ENCODE results near the gene ITFG1.
A peak's percentile ranks its signal among the peaks of the same experiment; 100 is the strongest.
"Not testable (repeated sequence)": the region's sequence is repeated elsewhere in the genome, so short reads cannot be mapped to it uniquely, and the experiment has no call there.

The ITFG1 gene

DNA sequence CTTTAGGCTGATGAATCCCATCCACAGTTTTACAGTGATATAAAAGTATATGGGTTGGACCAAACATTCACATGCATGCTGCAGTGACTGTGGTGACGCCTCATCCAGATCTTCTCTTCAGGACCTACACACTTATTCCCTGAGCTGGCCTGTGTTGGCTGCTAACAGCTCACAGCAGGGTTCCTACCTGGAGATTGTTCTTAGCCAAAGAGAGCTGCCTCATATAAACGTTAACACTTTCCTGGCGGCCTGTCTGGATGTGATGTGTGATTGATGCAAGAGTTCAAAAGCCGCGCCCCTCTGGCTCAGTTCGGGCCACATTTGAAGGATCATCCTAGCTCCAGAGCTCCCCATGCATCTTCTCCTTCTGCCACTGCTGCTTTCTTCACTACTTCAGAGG lies 224.1 kb downstream of the ITFG1 start:
- no peak for DNase-seq (ENCODE audit: low read depth)

DNA sequence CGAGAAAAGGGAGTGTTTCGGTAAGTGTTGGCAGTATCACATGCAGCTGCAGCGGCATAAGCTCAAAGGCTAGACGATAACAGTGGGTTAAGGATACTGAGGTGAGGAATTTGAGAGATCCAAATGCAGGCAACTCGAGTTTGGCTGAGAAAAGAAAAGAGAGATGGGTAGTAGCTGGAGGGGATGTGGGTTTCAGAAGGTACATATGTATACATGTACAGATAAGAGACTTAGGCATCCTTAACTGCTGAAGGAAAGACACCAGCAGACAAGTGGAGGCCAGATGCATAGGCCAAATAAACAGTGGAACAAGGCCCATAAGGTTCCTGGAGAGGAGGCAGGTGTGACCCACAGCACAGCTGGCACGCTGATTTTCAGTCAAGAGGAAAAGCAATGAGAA lies 230.6 kb downstream of the ITFG1 start:
- no peak for DNase-seq (ENCODE audit: low read depth)

- no peak for DNase-seq (ENCODE audit: low read depth)
These were observed 231.5 kb downstream of the ITFG1 start for GRCh38 chr16:47229053-47230050.

DNA sequence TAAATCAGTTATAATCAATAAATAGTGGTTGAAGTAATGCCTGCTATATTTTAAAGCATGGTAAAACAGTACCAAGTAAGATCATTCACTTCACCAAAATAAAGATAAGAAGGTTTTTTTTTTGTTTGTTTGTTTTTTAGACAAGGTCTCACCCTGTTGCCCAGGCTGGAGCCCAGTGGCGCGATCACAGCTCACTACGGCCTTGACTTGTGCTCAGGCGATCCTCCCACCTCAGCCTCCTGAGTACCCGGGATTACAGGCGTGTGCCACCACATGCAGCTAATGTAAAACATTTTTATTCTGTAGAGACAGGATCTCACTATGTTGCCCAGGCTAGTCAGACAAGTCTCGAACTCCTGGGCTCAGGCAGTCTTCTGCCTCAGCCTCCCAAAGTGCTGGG lies 232.6 kb downstream of the ITFG1 start:
- no peak for DNase-seq (ENCODE audit: low read depth)

DNA sequence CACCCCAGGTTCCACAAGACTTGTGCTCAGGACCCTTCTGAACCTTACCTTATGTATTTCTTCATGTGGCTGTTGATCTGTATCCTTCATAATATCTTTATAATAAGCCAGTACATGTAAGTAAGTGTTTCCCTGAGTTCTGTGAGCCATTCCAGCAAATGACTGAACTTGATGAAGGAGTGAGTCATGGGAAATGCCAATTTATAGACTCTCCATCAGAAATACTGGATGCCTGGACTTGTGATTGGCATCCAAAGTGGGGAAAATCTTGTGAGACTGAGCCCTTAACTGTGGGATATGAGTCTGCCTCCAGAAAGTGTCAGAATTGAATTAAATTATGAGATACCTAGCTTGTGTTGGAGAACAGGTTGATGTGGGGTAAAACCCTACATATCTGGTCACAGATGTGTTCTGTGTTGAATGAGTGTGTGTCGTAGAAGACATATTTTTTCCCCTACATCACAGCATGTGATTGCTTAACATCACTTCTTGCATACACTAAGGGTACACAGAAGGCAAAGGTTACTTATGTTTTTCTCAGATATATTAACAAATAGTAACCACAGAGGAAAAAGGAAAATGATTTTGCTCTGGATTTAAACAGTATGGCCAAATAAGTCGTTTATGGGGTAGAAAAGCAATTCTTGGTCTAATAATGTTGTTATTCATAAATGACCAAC lies 247.0 kb downstream of the ITFG1 start:
- DNase-seq (ENCODE audit: low read depth) = no peak

GRCh38 chr16:47211218-47211617 lies 249.6 kb downstream of the ITFG1 start:
- DNase-seq (ENCODE audit: low read depth) = no peak

GRCh38 chr16:47204736-47205504 lies 255.9 kb downstream of the ITFG1 start:
- no peak for DNase-seq (ENCODE audit: low read depth)

DNA sequence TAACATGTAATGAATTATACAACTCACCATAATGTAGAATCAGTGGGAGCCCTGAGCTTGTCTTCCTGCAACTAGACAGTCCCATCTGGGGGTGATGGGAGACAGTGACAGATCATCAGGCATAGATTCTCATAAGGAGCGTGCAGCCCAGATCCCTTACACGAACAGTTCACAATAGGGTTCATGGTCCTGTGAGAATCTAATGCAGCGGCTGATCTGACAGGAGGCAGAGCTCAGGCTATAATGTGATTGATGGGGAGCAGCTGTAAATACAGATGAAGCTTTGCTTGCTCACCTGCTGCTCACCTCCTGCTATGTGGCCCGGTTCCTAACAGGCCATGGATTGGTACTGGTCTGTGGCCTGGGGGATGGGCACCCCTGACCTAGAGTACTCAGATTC lies 257.4 kb downstream of the ITFG1 start:
- not testable (repeated sequence) for DNase-seq (ENCODE audit: low read depth)

DNA sequence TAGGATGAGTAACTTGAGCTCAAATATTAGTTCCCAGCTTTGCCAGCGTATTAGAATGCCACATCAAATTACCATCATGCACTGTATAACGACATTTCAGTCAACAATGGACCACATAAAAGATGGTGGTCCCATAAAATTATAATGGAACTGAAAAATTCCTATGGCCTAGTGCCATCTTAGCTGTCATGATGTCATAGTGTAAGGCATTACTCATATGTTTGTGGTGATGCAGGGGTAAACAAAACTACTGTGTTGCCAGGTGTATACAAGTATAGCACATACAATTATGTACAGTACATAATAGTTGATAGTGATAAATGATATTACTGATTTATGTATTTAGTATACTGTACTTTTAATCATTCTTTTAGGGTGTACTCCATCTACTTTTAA lies 262.7 kb downstream of the ITFG1 start:
- no peak for DNase-seq (ENCODE audit: low read depth)

- DNase-seq (ENCODE audit: low read depth) = peak; percentile 18
These were observed 263.2 kb downstream of the ITFG1 start for GRCh38 chr16:47197536-47198179.

DNA sequence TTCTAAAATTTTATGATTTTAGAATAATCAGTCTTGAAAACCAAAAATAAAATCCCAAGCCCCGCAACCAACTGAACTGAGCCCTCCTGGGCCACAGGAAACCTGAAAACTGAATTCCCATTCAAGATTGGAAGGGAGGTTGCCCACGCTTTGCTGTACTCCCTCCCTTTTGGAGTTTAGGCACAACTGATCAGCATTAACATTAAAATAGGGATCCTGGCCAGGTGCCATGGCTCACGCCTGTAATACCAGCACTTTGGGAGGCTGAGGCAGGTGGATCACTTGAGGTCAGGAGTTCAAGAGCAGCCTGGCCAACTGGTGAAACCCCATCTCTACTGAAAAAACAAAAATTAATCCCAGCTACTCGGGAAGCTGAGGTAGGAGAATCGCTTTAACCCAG lies 264.4 kb downstream of the ITFG1 start:
- DNase-seq (ENCODE audit: low read depth) = no peak

GRCh38 chr16:47182318-47182717 lies 278.5 kb downstream of the ITFG1 start:
- DNase-seq (ENCODE audit: low read depth) = no peak

DNA sequence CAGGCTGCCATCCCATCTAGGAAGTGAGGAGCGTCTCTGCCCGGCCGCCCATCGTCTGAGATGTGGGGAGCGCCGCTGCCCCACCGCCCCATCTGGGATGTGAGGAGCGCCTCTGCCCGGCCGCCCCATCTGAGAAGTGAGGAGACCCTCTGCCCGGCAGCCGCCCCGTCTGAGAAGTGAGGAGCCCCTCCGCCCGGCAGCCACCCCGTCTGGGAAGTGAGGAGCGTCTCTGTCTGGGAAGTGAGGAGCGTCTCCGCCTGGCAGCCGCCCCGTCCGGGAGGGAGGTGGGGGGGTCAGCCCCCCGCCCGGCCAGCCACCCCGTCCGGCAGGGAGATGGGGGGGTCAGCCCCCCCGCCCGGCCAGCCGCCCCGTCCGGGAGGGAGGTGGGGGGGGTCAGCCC lies 279.8 kb downstream of the ITFG1 start:
- DNase-seq (ENCODE audit: low read depth) = not testable (repeated sequence)

- no peak for DNase-seq (ENCODE audit: low read depth)
These were observed 280.8 kb downstream of the ITFG1 start for GRCh38 chr16:47180073-47180472.

GRCh38 chr16:47175152-47175551 lies 285.7 kb downstream of the ITFG1 start:
- no peak for DNase-seq (ENCODE audit: low read depth)

DNA sequence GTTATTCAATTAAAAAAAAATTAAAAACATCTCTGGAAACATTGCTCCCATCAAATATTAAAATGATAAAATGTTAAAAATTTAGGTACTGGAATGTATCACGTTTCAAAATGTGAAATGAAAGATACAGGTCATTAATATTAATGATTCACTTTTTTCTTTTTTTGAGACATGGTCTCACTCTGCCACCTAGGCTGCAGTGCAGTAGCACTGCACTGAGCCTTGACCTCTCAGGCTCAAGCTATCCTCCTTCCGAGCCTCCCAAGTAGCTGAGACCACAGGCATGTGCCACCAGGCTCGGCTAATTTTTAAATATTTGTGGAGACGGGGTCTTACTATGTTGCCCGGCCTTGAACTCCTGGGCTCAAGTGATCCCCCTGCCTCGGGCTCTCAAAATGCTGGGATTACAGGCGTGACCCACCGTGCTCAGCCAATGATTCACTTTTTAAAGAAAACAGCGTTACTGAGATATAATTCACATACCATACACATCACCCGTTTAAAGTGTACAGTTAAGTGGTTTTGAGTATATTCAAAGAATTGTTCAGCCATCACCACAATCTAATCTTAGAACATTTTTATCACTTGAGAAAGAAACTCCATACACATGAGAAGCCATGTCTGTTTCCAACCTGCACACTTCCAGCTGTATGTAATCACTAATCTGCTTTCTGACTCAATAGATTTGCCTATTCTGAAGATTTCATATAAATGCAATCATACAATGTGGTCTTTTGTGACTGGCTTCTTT lies 298.0 kb downstream of the ITFG1 start:
- DNase-seq (ENCODE audit: low read depth) = no peak

- DNase-seq (ENCODE audit: low read depth) = no peak
These were observed 299.4 kb downstream of the ITFG1 start for GRCh38 chr16:47161464-47161863.

DNA sequence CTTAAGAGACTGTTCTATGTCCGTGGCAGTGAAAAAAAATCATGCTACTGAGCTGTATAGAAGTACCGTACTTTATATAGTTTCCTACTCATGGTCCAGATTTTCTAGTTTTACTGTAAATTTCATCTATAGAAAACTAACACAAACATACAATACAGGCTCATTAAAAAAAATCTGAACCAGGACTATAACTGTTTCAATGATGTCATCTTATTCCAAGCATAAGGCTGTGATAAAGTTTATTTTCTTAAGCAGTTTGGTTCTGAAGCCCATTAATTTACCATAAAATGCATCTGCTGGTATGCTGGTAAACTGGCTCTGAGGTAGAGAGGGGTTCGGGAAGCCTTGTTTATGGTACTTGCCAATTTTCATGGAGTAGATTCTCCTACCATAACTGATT lies 300.4 kb downstream of the ITFG1 start:
- DNase-seq (ENCODE audit: low read depth) = no peak

DNA sequence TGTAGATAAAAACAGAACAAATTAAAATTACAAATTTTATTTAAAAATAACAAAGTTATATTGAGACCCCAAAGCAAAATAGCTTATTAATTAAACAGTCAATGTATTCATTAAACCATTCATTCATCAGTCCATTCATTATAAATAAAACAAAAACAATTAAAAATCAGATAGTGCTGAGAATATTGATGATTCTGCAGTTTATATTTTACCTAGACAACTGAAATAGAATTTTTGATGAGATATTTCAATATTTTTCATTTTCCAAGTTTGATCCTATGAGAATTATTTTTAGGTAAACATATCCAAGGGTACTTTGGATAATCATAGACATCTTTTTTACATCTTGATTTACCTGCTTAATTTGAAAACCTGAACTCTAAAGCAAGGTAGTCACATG lies 301.9 kb downstream of the ITFG1 start:
- no peak for DNase-seq (ENCODE audit: low read depth)

GRCh38 chr16:47156680-47157215 lies 304.1 kb downstream of the ITFG1 start:
- DNase-seq (ENCODE audit: low read depth) = no peak

- DNase-seq (ENCODE audit: low read depth) = not testable (repeated sequence)
These were observed 308.4 kb downstream of the ITFG1 start for GRCh38 chr16:47152501-47152900.

All from stromal cell of bone marrow (primary cell).